ENCODE data around the gene PDIA6. TPM values are rescaled to one million over a fixed set of nuclear protein-coding genes. Genes with fewer than 3 reads are reported as not detected.

PDIA6 gene
- total RNA-seq, 6 experiments from 2014 or later = 336 to 356 (median 351) TPM

- no peak overlapping the region for H3K4me3 Mint-ChIP-seq
- no peak for DNase-seq
- H3K36me3 Mint-ChIP-seq (ENCODE audit: low read depth) = no peaks in the 10 kb centered on the region; the same call in 1 of the 2 replicates
- H3K4me1 Mint-ChIP-seq (ENCODE audit: low read depth) = peaks cover 10% of the 10 kb centered on the region
- H3K27ac Mint-ChIP-seq = no peak overlapping the region
- H3K27me3 Mint-ChIP-seq (ENCODE audit: insufficient read depth) = no peaks in the 10 kb centered on the region
- no peaks in the 10 kb centered on the region for H3K9me3 Mint-ChIP-seq
- no peak for TF ChIP-seq CTCF (IDR thresholded peaks at IDR 0.05)
Measured at GRCh38 chr2:10802657-10803056, 9.9 kb downstream of the PDIA6 start.

DNA sequence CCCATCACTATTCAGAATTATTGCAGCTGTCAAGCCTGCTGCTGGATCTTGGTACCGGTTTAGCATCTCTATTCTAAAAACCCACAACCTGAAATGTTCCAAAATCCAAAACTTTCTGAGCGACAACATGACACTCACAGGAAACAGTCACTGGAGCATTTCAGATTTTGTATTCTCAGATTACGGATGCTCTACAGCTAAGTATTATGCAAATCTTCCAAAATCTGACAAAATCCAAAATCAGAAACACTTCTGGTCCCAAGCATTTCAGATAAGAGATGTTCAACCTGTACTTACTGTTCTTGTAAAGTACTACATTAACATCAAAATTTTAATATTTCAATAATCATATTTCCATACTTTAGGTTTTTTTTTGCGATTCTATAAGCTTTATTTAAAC, 12.4 kb downstream of the PDIA6 start:
- Mint-ChIP-seq H3K36me3 (ENCODE audit: low read depth) (peaks cover 5% of the 10 kb centered on the region; the same call in 1 of the 2 replicates), H3K9me3 (no peaks in the 10 kb centered on the region), H3K4me3 (no peak overlapping the region), H3K27me3 (ENCODE audit: insufficient read depth) (no peaks in the 10 kb centered on the region), H3K4me1 (ENCODE audit: low read depth) (peaks cover 10% of the 10 kb centered on the region), H3K27ac (no peak overlapping the region)
- TF ChIP-seq CTCF (IDR thresholded peaks at IDR 0.05) = no peak
- no peak for DNase-seq

GRCh38 chr2:10798783-10799182, 13.8 kb downstream of the PDIA6 start:
- Mint-ChIP-seq H3K27me3 (ENCODE audit: insufficient read depth) (no peaks in the 10 kb centered on the region), H3K9me3 (no peaks in the 10 kb centered on the region), H3K4me3 (no peak overlapping the region), H3K4me1 (ENCODE audit: low read depth) (peaks cover 10% of the 10 kb centered on the region), H3K27ac (no peak overlapping the region), H3K36me3 (ENCODE audit: low read depth) (peaks cover 5% of the 10 kb centered on the region; the same call in 1 of the 2 replicates)
- TF ChIP-seq CTCF (IDR thresholded peaks at IDR 0.05) = no peak; the same call in 1 of the 2 replicates
- no peak for DNase-seq

- Mint-ChIP-seq H3K27me3 (ENCODE audit: insufficient read depth) (no peaks in the 10 kb centered on the region), H3K4me1 (ENCODE audit: low read depth) (peaks cover 10% of the 10 kb centered on the region), H3K9me3 (no peaks in the 10 kb centered on the region), H3K4me3 (no peak overlapping the region), H3K27ac (no peak overlapping the region), H3K36me3 (ENCODE audit: low read depth) (peaks cover 13% of the 10 kb centered on the region)
- TF ChIP-seq CTCF (IDR thresholded peaks at IDR 0.05) = no peak
- DNase-seq = no peak
Measured at GRCh38 chr2:10796703-10797102, 15.9 kb downstream of the PDIA6 start.

DNA sequence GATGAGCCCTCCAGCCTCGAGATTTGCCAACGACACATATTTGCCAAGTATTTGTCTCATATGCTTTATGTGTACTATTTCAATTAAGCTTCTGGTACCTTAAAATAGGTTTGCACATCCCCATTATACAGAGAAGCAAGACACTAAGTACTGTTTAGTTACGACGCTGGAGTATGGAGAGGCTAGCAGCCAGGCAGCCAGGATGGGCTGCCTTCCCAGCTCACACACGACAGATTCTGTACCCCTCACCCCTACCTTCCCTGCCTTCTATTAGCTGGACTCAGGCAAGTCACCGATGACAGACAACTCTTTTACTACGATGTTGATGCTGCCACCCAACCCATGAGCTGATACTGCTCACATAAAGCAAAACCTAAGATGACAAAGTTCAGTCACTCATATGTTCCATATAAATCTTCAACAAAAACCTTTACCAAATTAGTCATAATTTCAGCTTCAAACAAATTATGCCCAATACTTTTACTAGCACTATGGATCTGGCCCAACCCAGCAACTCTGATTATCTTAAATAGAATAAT, 17.0 kb downstream of the PDIA6 start:
- Mint-ChIP-seq H3K36me3 (ENCODE audit: low read depth) (peaks cover 15% of the 10 kb centered on the region), H3K4me3 (no peak overlapping the region), H3K9me3 (no peaks in the 10 kb centered on the region), H3K4me1 (ENCODE audit: low read depth) (peaks cover 10% of the 10 kb centered on the region), H3K27ac (no peak overlapping the region), H3K27me3 (ENCODE audit: insufficient read depth) (no peaks in the 10 kb centered on the region)
- no peak for TF ChIP-seq CTCF (IDR thresholded peaks at IDR 0.05)
- no peak for DNase-seq

- DNase-seq = no peak
- H3K27ac Mint-ChIP-seq = no peak overlapping the region
- no peak for TF ChIP-seq CTCF (IDR thresholded peaks at IDR 0.05)
- H3K4me1 Mint-ChIP-seq (ENCODE audit: low read depth) = peaks cover 10% of the 10 kb centered on the region
- no peak overlapping the region for H3K4me3 Mint-ChIP-seq
- H3K9me3 Mint-ChIP-seq = no peaks in the 10 kb centered on the region
- peaks cover 21% of the 10 kb centered on the region for H3K36me3 Mint-ChIP-seq (ENCODE audit: low read depth)
- H3K27me3 Mint-ChIP-seq (ENCODE audit: insufficient read depth) = no peaks in the 10 kb centered on the region
Measured at GRCh38 chr2:10794876-10795275, 17.7 kb downstream of the PDIA6 start.
